ENCODE results near the gene ZNF750.

GRCh38 chr17:82883419-82884031, 43.7 kb upstream of the ZNF750 start:
- no peak for TF ChIP-seq EP300 (IDR thresholded peaks at IDR 0.05)
- TF ChIP-seq CTCF (IDR thresholded peaks at IDR 0.05), result no peak
- no peak for TF ChIP-seq POLR2A (IDR thresholded peaks at IDR 0.05)
- TF ChIP-seq POLR2AphosphoS5 (IDR thresholded peaks at IDR 0.05), result no peak

All from suprapubic skin (tissue), 4 donors.